H4 (cell line): ENCODE data around the gene ZBTB7C. TPM values are rescaled to one million over a fixed set of nuclear protein-coding genes. Genes with fewer than 3 reads are reported as not detected.

Source experiments
- DNase-seq: peaks from one replicate; pipeline ENCODE4 v3.0.0-alpha.2; 2015; ENCODE audit warnings: low spot score
- total RNA-seq: library from RNA; depleted of rRNA; stranded (reverse); fragments of >200 nt; shearing (Covaris generic); gene quantifications from 2 replicates; pipeline ENCODE4 v1.2.3, GENCODE V29; 2014

Gene ZBTB7C
- total RNA-seq, 1 experiment from 2014 or later: 1.1 TPM

DNA sequence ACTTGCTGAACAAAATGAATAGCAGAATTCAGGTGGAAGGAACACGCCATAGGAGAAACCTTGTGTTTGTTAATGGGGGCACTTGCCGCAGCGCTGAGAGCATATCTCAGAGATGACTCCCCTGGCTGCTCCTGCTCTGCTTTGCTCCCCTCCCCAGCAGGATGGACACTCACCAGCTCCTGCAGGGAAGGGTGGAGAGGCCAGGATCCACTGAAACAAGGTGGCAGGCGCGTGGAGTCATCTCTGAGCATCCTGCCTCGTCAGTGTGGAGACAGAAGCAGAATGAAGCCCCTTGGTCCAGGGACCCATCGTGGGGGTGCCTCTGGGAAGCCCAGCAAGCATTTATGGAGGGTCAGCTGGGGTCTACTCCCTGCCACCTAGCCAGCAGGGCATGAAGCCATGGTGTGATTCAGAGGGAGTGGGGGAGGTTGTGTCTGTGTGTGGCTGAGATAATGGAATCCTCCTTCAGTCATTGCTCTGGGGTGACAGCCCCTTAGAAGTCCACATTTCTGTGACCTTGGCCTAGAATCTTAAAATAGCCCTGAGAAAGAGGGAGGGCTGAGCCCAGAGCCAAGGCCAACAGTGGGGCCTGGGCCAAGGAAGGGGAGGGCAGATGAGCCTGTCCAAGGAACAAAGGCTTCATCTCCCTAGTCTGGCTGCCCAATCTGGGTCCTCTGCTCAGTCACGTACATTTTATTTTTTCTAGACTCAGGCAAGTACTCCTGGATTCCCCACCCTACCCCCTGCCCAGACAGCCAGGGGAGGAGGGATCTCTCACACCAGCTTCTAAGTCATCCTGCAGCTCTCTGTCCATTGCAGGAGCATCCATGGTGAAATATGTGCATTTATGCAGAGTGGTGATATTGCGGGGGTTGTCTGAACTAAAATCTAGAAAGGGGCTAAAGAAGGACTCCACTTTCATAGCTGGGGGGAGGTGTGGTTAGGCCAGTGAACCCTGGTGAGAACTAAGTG is 215.4 kb downstream of the ZBTB7C start:
- no peak for DNase-seq

DNA sequence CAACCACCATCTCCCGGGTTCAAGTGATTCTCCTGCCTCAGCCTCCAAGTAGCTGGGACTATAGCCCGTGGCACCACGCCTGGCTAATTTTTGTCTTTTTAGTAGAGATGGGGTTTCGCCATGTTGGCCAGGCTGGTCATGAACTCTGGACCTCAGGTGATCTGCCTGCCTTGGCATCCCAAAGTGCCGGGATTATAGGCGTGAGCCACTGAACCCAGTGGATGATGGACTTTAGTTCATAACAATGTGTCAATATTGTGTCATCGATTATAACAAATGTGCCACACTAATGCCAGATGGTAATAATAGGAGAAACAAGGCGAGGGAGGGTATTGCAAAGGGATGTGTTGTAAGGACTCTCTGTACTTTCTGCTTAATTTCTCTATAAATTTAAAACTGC is 216.6 kb downstream of the ZBTB7C start:
- no peak for DNase-seq

DNA sequence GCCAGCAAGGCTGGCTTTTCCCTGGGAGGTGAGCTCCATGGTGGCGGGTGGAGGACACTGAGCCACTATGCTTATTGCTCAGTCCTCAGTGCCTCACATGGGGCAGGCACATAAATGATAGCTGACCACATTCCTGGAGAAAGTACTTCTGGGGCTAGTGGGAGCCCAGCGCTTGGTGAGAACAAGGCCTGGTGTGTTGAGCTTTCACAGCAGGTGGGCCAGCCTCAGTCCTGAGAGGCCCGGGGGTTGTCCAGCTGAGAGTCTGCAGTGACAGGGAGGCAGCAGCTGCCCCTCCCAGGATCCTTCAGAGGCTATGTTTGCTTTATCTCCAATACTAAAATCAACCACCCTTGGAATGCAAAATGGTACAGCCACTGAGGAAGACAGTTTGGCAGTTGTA is 217.7 kb downstream of the ZBTB7C start:
- no peak for DNase-seq

DNA sequence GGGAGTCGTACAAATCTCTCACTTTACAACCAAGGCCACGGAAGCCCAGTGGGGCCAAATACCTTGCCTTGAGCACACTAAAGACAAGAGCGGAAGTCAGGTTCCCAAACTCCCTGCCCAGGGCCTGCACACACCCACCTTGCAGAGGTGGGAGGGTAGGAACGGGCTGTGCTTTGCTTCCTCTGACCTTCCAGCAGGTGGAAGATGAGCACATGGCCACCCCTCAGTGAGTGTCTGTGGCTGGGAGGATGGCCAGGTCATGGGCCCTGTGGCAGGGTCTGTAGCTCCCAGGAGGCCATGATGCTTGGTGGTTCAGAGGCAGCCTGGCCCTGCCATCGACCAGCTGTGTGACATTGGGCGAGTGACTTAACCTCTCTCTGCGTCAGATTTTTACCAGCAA is 218.2 kb downstream of the ZBTB7C start:
- DNase-seq: no peak

DNA sequence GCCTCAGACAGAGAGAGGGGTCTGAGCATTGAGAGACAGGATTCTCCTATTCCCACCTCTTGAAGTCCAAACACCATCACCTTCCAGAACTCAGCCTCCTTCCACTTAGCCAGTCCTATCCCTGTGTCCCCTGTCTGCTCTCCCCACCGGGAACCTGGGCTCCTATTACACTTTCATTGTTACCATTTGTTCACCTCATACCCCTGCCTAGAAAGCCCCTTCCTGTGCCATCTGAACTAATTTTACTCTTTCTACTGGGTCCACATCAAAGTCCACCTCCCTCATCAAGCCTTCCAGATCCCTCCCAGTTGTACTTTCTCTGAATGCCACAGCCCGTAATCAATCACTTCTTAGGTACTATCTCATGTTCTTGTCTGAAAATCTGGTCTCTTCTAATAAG is 220.6 kb downstream of the ZBTB7C start:
- no peak for DNase-seq

DNA sequence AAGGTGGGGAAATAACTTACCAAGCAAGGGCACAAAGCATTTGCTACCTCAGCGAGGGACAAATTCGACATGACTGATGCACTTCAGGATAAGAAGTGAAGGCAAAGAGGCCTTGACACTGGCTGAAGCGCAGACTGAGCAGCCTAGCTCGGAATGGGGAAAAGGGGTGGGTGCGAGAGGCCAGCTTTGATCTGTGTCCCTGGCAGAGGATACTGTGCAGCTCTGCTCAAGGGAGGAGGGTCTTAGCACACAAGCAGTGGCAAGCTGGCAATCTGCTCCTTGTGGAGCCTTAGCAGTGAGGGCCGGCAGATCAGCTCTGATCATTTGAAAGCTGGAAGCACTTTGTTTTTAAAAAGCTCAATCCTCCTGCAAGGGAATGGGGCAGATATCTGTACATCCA is 222.3 kb downstream of the ZBTB7C start:
- no peak for DNase-seq

DNA sequence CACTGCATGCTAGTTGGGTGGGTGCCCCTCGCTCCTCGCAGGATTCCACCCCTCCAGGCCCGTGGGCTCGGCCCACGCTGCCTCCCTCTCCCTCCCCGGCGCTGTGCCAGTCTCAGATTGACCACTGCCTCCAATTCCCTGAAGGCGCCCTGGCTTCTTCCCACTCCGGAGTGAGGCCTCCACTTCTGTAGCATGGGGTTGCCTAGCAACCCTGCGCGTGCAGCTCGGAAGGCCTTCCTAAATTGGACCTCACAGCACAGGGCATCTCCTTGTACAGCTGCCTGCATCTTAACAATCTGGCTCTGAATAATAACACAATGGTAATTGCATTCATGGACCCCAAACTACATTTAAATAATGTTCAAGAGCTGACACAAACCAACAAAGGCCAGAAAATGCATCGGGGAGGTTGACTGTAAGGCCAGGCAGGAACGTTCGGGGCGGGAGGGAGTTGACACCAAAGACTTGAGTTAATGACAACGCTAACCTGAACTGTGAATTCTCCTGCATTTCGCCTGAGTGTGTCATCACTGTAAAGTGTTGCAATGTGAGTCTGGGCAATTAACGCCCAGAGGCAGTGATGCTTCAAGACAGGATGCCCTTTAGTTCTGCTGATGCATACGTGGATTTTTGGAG is 222.9 kb downstream of the ZBTB7C start:
- DNase-seq: no peak

DNA sequence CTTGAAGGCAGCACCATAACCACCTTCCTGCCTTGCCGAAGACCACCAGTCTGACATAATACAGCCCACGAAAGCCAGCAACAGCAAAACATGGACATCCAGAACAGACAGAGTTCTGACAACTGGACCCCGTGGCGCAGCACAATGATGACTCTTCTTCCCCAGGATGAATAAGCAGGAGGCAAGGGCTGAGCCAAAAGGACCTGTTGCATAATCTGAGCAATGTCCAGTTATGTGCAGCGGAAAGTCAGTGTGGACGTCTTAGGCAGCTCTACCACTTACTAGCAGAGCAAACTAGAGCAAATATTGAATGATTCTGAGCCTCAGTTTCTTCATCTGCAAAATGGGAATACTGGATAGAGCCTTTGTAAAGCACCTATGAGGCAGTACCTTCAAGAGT is 225.1 kb downstream of the ZBTB7C start:
- DNase-seq: no peak

DNA sequence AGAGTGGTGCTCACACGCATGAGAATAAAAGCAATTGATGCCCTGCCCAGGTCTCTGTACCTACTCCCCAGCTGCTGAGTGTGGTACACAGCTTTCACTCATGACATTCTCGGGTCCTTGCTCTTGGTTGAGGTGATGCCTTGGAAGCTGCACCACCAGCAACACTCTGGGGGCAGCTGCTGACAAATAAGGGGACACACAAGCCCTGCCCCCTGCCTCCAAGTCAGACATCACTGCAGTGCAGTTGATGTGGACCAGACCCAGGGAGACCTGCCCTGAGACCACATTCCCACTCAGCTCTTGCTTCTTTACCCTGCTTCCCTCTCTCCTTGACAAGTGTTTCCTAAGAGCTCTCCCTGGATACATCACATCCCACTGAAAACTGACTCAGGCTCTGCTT is 225.6 kb downstream of the ZBTB7C start:
- DNase-seq: no peak

DNA sequence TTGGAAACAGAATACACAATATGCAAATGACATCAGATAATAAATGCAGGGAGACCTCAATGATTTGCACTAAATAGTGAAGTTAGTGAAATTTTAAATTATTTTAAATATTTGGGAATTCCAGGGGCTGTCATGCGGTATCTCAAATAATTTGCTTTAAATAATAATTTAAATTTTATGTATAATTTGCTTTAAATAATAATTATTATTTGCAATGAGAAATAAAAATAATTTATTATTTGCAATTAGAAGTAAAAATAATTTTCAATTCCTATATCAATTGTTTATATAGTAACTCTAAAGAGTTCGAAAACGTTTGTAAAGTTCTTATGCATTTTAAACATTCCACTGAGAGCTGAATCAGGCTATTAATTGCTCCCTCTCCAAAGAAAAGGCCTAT is 226.4 kb downstream of the ZBTB7C start:
- no peak for DNase-seq

DNA sequence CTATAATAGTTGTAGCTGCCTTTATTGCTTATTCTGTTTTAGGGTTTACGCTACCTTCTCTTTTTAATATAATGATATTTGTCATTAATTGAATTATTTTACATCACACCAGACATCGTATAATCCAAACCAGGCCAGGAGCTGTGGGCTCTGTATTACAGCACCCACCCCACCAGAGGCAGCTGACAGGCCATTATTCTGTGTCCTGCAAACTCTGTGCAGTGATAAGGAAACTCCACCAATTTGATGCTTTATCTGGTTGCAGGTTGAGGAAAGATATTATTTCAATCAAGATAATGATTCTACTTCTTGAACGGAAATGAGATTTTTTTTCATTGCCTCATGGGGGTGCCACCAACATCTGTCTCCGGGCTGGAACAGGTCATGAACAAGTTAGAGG is 227.3 kb downstream of the ZBTB7C start:
- DNase-seq: no peak

DNA sequence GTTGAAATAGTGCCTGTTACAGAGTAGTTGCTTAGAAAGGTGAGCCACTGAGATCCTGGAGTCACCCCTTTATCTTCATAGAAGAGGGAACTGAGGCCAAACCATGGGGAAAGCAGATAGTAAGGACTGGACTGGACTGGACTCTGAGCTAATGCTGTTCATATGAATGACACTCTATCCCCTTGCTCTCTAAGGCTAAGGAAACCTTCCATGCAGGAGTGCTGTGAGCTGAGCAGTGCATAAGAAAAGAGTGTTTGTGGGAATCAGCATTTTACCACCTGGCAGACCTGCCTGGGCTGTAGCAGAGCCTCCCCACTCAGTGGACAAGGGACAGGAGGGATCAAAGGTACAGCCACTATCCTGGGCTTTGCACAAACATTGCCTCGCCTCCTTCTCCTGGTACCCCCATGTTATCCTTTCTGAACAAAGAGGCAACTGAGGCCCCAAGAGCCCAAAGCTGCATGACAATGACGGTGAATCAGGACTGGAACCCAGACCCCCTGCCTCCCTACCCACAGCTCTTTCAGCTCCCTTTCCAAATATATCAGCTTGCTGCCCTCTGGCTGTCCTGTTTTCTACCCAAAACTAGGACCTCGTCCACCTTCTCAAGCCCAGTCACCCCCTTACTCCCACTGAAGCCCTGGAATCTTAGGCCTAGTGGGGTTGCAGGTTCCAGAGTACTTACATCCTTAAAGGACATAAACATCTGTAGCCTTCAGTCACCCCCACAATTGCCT is 227.9 kb downstream of the ZBTB7C start:
- no peak for DNase-seq

DNA sequence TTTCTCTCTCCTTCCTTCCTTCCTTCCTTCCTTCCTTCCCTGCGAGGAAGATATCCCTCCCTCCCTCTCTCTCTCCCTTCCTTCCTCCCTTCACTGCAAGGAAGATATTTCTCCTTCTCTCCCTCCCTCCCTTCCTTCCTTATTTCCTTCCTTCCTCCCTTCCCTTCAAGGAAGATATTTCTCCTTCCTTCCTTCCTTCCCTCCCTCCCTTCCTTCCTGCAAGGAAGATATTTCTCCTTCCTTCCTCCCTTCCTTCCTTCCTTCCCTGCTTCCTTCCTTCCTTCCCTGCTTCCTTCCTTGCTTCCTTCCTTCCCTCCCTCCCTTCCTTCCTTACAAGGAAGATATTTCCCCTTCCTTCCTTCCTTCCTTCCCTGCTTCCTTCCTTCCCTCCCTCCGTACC is 229.5 kb downstream of the ZBTB7C start:
- DNase-seq: no peak

DNA sequence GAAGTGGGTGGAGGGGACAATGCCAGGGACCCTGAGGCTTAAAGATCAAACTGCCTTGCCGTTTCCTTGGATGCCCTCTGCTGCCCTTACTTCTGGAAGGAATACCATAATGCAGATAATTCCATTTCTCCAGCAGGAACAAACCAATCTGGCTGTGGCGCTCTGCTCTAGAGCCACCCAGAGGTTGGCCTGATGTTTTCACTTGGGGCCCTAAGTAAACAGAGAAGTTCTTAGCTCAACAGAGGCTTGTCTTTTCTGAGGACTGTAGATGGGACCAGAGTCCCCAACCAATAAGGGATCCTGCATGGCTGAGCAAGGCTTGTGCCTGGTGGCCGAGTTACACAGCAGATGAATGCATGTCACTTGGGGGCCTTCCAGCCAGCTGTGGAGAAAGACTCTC is 230.2 kb downstream of the ZBTB7C start:
- DNase-seq: no peak

DNA sequence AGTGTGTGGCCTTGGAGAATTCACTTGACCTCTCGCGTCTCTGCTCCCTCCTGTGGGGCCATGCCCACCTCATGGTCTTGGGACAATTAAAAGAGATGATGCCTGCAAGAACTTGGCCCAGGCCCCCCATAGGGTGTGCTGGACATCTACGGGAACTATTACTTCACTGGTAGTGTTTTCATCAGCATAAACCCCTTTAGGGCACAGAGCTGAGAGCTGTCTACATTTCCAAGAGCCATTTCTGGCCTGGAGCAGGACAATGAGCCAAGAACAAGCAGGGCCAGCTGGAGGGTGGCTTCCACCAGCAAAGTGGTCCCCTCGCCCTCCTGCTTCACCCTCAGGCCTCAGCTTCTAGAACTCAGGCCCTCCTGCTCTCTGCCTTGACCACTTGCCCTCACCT is 232.3 kb downstream of the ZBTB7C start:
- no peak for DNase-seq

DNA sequence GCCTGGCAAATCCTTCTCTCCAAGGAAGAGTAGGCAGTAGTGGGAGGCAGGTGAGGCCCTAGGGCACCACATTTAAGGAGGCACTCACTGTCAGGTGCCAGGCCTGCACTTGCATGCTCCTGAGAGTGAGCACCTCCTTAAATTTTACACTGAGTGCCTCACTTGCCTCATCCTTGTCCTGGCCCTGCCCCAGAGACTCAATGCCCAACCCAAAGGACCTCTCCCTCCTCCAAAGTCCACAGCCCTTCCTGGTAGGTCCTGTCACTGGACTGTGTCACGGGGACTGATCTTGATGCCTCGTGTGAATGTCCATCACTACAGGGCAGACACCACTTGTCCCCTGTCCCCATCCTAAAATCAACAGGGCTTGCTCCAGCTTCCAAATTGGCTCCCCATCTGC is 235.6 kb downstream of the ZBTB7C start:
- no peak for DNase-seq

DNA sequence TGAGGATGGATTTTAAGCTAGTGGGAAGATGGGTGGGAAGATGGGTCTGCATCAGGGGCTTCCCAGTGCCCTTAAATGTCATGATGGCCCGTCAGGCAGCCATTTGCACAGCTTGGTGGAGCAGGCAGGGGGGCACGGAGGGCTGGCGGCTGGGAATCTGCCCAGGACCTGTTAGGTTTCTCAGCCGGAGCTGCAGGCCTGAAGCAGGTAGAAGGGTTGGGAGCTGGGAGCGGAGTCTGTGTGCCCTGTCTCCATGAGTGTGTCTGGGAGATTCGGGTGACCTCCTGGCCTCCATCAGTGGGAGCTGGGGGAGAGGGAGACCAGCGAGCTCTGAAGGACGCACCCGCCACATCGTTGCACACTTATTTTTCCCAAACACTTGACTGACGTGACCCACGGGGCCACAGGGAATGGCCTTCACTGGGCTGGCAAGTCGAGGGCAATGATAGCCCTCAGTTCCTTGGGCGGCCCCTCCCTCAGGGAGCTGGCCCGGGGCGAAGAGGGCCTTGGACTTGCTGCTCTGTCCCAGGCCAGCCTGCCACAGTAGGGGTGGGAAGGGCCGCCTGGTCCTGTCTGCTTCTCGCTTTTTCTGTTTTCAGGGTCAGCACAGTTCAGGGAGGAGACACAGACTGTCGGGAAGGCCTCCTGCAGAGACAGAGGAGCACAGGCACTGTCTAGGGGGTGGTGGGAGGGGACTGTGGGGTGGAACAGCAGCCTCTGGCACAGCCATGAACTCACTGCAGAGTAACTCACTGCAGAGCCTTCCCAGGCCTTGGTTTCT is 236.8 kb downstream of the ZBTB7C start:
- DNase-seq: no peak

DNA sequence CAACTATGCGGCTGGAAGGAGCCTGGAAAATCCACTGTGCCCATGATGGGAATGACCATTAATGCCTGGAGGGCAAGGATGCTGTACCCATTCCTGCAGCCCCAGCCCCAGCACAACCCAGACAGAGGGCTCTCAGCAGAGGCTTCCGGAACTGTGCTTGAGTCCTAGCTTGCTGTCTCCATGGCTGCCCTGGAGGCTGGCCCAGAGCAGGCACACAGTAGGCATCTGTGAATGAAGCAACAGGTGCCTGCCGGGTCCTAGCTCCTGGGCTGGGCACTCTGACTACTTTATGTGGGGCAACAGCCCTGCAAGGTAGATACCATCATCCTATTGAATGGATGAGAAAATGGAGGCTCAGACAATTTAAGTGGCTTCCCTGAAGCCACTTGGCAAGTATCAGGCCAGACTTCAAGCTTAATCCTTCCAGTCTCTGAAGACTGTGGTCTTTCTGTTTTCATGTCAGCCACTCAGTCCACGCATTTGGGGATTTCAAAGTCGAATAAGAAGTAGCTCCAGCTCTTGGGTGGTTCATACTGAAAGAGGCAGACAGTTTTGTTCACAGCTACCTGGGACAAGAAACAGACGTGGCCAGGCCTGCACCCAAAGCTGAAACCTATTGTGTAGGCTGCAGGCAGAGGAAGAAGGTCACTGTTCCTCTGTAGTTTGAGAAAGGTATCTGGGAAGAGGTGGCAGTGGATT is 237.5 kb downstream of the ZBTB7C start:
- DNase-seq: no peak

DNA sequence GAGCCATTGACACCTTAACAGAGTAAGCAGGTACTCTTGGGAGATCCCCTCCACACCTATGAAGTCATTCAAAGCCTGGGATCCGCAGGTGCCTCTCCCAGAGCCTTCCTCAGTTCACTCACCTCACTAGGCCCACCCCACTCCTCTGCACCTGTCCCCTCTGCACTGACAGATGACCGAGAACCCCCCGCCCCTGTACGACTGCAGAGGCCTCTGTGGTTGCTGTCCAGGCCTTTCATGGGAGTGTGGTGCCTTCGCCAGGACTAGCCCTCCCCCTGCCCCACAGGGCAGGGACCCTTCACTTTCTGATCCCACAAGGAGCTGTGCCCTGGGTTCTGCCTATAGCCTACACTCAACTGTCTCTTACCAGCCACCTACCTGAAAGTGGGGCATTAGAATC is 238.5 kb downstream of the ZBTB7C start:
- DNase-seq: no peak

DNA sequence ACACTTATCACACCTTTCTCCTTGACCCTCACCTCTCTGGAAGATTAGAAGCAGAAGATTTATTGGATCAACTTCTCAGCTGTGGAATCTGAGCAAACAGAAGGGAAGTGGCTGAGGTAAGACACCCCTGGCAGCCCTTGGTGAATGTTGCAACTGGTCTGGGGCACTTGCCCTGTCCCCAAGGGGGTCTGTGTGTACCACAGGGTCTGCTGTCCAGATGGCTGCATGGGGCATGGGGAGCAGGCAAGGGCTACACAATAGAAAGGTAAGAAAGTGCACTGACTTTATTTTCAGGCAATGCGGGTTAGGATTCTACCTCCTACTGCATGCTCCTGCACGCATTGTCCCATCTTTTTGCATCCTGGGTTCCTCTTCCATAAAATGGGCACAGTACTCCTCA is 240.3 kb downstream of the ZBTB7C start:
- DNase-seq: no peak

DNA sequence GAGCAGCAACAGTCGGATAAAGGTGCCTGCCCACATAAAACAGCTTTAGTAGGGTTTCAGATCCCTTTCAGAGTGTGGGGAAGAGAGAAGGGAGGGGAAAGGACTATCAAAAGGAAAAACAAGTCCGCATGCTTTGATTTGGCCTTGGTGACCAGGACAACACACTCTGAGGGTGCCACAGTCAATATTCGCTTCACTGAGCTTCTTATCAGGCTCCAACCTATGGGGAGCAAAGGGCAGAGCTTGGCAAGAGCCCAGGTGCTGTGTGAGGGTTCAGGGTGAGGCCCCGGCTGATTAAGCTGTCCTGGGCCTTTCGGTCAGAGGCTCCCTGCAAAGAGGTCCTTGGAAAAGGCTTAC is 241.3 kb downstream of the ZBTB7C start:
- DNase-seq: no peak
